ENCODE data around the gene LRWD1. TPM values are rescaled to one million over a fixed set of nuclear protein-coding genes. Genes with fewer than 3 reads are reported as not detected.
"Not testable (repeated sequence)": the region's sequence is repeated elsewhere in the genome, so short reads cannot be mapped to it uniquely, and the experiment has no call there.

The LRWD1 gene
- total RNA-seq, 1 experiment from 2014 or later = 55.6 TPM

- peak; percentile 89 for DNase-seq (ENCODE audit: low read depth)
Measured at GRCh38 chr7:102439963-102440795, 24.6 kb upstream of the LRWD1 start.

GRCh38 chr7:102444961-102445673 lies 19.7 kb upstream of the LRWD1 start:
- DNase-seq (ENCODE audit: low read depth) = no peak

- DNase-seq (ENCODE audit: low read depth) = no peak
Measured at GRCh38 chr7:102445674-102446071, 19.1 kb upstream of the LRWD1 start.

- DNase-seq (ENCODE audit: low read depth) = no peak
Measured at GRCh38 chr7:102446387-102447156, 18.2 kb upstream of the LRWD1 start.

DNA sequence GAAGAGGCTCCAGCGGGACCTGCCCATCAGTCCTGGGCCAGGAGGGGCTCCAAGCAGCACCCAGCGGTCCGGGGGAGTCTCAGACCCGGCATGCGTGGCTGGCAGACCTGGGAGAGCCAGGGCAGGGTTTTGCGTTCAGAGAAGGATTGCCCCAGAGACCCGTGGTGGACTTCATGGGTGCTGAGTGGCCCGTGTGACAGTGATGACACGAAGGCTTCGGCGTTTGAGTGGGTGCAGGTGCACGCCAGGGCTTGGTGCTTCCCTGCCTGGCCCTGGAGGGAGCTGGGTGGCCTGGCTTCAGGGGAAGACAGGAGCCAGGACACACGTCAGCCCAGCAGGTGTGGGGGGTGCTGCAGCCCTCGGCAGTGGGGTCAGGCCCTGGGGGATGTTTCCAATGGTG lies 17.5 kb upstream of the LRWD1 start:
- DNase-seq (ENCODE audit: low read depth) = no peak

DNA sequence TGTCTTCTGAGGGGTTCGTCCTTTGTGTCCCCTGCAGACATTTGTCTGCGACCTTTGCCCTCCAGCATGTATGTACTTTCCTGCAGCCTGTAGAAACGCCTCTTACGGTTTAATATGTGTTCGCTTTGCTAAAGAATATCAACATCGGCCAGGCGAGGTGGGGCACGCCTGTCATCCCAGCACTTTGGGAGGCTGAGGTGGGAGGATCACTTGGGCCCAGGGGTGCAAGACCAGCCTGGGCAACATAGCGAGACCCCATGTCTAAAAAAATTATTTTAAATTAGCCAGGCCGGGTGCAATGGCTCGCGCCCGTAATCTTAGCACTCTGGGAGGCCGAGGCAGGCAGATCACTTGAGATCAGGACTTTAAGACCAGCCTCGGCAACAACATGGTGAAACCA lies 15.6 kb upstream of the LRWD1 start:
- no peak for DNase-seq (ENCODE audit: low read depth)

DNA sequence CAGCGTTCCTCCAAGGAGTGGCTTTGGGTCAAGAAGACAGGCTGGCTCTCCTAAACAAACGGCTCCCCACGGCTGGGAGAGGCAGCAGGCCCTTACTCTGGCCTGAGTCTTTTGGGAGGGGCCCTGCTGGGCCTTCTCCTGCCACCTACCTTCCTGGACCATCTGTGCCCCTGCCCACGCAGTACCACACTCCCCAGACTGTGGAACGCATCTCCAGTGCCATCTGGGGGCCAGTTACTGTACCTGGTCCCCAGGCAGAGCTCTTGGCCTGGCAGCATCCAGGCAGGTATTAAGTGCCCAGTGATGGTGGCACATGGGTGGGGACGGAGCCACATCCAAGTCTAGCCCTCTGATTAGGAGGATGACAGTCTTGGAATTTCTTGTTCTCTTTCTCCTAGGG lies 14.5 kb upstream of the LRWD1 start:
- DNase-seq (ENCODE audit: low read depth) = no peak

DNA sequence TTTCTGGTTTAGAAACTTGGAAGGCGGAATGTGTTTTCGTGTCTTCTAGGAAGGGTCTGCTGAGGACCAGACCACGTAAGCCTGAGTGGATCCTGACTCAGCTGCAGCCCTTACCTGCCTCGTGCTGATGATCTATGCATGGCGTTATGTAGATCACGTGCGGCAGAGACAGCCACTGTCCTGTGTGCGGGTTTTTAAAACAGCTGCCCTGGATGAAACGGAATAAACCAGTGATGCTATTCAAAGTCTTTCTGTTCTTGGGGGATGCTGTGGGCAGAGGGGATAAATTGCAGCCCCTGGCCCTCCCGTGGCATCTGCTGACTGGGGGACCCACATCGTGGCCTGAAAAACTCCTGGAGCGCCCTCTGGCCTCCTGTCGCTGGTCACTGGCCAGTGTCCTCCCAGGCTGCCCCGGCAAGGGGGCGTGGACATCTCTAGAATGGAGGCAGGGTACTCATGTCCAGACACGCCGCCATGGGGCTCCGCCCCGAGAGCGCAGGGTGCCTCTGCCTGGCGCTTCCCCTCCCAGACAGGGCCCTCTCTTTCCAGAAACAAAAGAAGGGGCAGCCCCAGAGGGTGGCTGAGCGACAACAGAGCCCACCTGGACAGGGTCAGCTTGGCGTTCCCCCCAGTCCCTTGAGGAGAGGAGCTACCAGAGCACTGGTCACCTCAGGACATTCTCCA lies 13.3 kb upstream of the LRWD1 start:
- DNase-seq (ENCODE audit: low read depth) = no peak

DNA sequence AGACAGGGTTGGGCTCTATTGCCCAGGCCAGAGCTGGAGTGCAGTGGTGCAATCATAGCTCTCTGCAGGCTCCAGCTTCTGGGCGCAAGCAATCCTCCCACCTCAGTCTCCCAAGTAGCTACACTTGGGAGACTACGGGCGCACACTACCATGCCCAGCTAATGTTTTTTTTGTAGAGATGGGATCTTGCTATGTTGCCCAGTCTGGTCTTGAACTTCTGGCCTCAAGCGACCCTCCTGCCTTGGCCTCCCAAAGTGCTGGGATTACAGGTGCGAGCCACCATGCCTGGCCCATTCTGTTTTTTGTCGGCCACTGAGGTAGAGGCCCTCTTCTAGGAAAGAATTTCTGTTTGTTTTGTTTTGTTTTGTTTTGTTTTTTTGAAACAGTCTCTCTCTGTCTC lies 12.3 kb upstream of the LRWD1 start:
- no peak for DNase-seq (ENCODE audit: low read depth)

DNA sequence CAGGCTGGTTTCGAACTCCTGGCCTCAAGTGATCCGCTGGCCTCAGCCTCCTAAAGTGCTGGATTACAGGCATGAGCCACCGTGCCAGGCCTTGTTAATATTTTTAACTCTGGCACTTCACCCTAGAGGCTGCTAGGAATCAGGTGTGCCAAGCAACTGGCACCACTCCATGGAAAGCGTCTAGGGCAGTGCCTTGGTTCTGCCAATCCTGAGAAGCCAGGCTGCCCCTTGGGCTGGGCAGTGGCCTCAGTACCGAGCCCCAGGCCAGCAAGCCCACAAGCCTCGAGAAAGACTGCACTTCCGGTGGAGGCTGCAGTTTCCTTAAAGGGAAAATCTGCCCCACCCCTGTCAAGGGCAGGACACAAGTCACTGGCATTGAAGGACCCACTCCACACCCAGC lies 11.5 kb upstream of the LRWD1 start:
- no peak for DNase-seq (ENCODE audit: low read depth)

GRCh38 chr7:102454468-102454867 lies 10.3 kb upstream of the LRWD1 start:
- DNase-seq (ENCODE audit: low read depth) = no peak

- not testable (repeated sequence) for DNase-seq (ENCODE audit: low read depth)
Measured at GRCh38 chr7:102454932-102455331, 9.9 kb upstream of the LRWD1 start.

DNA sequence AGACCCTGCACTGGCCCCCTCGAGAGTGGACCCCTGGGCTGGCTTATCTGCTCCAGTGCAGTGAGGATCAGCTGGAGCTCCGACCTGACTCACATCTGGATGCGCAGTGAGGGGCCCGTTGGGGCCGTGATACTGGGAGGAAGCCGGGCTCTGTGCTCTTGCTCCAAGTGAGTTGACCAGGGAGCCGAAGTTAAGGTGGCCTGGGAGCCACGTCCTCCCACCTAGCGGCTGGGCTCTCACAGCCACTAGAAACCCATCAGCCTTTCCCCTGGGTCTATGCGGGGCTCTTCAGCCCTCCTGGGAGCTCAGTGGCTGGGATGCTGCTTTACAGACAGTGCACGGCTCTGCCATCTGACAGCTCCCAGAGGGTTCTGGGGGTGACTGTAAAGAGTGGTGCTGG lies 9.2 kb upstream of the LRWD1 start:
- no peak for DNase-seq (ENCODE audit: low read depth)

DNA sequence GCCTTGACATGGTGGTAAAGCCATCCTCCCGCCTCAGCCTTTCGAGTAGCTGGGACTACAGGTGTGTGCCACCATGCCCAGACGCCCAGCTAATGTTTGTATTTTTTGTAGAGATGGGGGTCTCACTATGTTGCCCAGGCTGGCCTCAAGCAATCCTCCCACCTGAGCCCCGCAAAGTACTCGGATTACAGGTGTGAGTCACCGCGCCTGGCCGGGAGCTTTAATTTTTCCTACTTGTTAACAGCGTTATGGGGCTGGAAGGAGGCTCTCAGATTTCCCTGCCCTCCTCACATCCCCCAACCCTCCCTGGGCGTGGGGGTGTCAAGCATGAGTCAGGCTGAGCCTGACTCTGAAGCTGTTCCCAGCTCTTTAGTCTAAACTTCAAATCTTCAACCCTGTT lies 8.5 kb upstream of the LRWD1 start:
- peak; percentile 86 for DNase-seq (ENCODE audit: low read depth)

- no peak for DNase-seq (ENCODE audit: low read depth)
Measured at GRCh38 chr7:102457352-102457924, 7.3 kb upstream of the LRWD1 start.

DNA sequence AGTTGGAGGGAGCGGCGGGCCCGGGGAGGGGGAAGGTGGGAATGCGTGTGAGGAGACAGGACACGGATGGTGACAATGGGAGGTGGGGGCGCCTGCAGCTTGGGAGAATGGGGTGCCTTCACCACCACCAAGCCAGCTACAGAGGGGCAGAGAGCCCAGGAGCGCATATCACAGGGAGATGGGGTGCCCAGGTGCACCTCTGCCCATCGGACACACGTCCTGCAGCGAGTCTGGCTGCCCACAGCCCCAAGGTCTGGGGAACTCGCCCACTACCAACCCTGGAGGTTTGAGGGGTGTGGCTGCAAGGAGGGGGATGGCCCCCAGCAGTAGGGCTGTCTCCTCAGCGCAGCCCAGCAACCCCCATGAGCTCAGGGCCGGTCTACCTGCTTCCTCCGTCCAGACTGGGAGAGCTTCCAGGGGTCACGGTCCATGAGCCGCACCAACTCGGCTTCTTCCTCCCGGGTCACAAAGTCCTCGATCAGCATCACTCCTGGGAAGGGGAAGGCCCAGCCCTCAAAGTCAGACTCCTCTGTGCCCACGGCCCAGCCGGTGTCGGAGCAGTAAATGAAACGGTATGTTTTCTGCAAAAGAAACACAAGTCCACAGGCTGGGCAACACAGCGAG lies 5.5 kb upstream of the LRWD1 start:
- DNase-seq (ENCODE audit: low read depth) = no peak

DNA sequence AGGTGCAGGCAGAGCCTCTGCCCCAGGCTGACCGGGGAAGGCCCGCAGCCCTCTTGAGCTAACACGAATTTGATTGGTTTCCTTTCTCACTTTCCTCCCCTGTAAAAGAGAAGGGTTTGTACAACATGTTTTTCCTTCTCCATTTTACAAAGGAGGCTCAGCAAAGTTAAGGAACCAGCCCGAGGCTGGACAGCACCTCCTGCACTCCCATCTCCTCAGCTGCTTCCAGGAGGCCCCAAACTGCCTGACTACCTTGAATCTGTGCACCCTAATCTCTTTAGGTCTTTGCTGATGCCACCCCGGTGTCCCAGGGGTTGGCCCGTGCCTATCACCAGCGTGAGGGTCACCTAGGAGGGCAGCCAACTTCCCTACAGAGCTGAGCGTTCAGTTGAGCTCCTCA lies 4.3 kb upstream of the LRWD1 start:
- no peak for DNase-seq (ENCODE audit: low read depth)

DNA sequence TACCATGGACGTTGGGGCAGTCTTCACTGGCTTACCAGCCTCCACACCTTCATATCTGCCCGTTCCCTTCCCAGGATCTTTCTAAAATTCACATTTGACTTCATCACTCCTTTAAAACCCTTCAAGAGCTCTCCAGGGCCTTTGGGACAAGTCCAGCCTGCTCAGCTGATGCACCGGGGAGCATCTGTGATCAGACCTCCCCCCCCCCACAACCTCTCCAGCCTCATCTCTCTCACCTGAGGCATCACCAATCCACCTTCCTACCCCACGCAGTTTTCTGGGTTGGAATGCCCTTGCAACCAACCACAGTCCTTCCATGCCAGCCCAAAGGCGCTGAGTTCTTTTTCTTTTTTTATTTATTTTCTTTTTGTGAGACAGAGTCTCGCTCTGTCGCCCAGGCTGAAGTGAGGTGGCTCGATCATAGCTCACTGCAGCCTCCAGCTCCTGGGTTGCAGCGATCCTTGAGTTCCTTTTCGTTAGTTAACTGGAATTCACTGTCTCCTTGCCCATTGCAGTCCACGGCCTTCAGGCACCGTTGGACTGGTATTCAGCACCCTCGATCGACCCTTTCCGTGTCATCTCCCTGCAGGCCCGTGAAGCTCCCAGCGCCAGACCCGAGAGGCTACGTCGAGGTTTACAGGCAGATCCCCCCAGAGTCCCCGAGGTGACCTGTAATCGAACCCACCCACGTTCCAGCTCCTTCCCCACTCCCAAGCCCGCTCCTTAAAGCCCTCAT lies 775 bp upstream of the LRWD1 start:
- DNase-seq (ENCODE audit: low read depth) = no peak

DNA sequence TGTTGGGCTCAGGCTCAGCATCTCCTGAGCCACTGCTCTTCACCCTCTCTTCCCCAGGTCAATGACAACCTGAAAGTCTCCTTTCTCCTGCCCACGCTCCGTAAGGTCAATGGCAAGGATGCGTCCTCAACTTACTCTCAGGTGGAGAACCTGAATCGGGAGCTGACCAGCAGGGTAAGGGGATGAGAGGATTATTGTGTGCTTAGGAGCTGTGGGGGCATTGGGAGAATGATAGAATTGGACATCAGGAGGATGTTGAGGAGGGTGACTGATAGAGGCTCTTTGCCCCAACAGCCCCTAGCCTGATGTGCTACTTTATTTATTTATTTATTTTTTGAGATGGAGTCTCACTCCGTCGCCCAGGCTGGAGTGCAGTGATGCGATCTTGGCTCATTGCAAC lies 1.3 kb downstream of the LRWD1 start:
- no peak for DNase-seq (ENCODE audit: low read depth)
